Motor neuron (in vitro differentiated cells): ENCODE data around the gene RNF224. TPM values are rescaled to one million over a fixed set of nuclear protein-coding genes. Genes with fewer than 3 reads are reported as not detected.
A peak's percentile ranks its signal among the peaks of the same experiment; 100 is the strongest.

Source experiments
- ATAC-seq, 8 experiments: fragments of 200-7000 bp; cut with Tn5 transposase; replicated peaks in 6 of 8; 2 replicates each; pipeline ENCODE4 v1.8.0; 2021; ENCODE audit warnings: mild to moderate bottlenecking in 8 of 8, moderate library complexity in 8 of 8
- H3K27ac ChIP-seq, 2 donors: fragments of 250-450 bp; sonication (Bioruptor Pico); 2 replicates each; pipeline ENCODE4 v1.9.0; 2021; ENCODE audit warnings: antibody characterized with exemption in 2 of 2, mild to moderate bottlenecking in 2 of 2, moderate library complexity in 1 of 2
- H3K4me1 ChIP-seq, 2 donors: fragments of 250-450 bp; sonication (Bioruptor Pico); replicated peaks in 1 of 2; 2 replicates each; pipeline ENCODE4 v1.6.1; 2021; ENCODE audit warnings: antibody characterized with exemption in 2 of 2, mild to moderate bottlenecking in 2 of 2, moderate library complexity in 1 of 2
- H3K4me3 ChIP-seq, 5 donors: fragments of 250-450 bp; sonication (Bioruptor Pico); 2 replicates each; pipeline ENCODE4 v1.9.0; 2021; ENCODE audit warnings: antibody characterized with exemption in 5 of 5, mild to moderate bottlenecking in 5 of 5, moderate library complexity in 4 of 5
- WGBS, 10 experiments: fragments of 450-650 bp; shearing (Covaris generic); methylation state at CpG; one replicate each; pipeline ENCODE4 v1.0.0; 2022; 5-methylcytosine and 5-hydroxymethylcytosine counted together
- in situ Hi-C, 9 experiments: fragments of 400-800 bp; cut with MboI; loops; one replicate each; pipeline ENCODE4 v1.15.0; 2021; ENCODE audit warnings: low sequenced_read_pairs in 9 of 9, low pct_unique_long_range_greater_than_20kb in 2 of 9; ENCODE audit not compliant: unreplicated experiment in 9 of 9
- total RNA-seq, 8 experiments: library from RNA; unstranded; fragments of 300-600 nt; gene quantifications; 2 replicates each; pipeline versions ENCODE4 v1.2.3 to v1.2.4, GENCODE V29; 2022

Gene RNF224
- total RNA-seq, 8 experiments from 2014 or later, result 0.23 to 1.1 (median 0.46) TPM

DNA sequence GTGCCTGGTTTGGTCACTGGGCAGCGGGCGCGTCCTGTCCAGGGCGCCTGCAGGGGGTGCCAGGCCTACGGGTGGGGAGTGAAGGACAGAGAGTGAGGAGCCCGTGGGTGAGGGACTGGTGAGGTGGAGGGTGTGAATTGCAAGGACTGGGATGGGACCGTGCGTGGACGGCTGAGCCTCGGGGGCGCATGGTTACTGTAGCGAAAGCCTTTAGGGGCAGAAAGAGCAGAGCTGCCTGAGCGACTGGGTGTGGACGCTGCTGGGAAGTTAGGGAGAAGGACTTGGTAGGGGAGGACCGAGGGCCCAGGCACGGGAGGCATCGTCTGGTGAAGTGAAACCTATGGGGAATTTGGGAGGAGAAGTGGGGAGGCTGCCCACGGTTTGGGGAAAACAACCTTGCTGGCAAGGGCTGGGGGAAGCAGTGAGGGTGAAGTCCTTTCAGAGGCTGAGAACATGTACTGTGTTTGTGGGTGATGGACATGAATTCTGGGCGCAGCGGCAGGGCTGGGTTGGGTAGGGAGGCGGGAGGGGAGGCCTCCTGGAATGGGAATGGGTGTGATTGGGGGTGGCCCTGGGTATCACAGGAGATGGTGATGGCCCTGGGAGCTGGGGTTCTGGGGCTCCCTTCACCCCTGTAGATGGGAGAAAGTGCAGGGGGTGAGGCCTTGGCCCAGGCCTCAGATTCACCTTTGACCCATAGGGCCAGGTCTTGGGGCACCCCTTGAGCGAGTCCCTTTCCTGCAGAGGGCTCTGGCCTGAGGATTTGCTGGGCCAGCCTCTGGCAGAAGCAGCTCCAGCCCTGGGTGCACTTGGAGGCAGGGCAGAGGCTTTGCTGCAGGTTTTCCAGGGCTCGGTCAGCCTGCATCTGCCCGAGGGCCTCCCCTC is 48.5 kb downstream of the RNF224 start:
- H3K4me1 ChIP-seq, result peaks cover 12 to 17% of the 10 kb centered on the region in 2 donors
- WGBS, 10 experiments, result 0 to 100% (median 87%) methylated on average over 1 to 8 of the region's 24 CpGs; no CpG with 5 or more reads in 6 of the 10 experiments
- no peak overlapping the region for H3K4me3 ChIP-seq
- no peak overlapping the region for H3K27ac ChIP-seq
- in situ Hi-C loops, result loop anchor here in 2 of 9 experiments (25.0 kb wide), 2 partner anchors 136 to 161 kb away; partner anchors contain the start of genes ENTPD8 (in 1 of the 2), EXD3 (in 1 of the 2) and NOXA1 (in 1 of the 2)
- ATAC-seq, result no peak

DNA sequence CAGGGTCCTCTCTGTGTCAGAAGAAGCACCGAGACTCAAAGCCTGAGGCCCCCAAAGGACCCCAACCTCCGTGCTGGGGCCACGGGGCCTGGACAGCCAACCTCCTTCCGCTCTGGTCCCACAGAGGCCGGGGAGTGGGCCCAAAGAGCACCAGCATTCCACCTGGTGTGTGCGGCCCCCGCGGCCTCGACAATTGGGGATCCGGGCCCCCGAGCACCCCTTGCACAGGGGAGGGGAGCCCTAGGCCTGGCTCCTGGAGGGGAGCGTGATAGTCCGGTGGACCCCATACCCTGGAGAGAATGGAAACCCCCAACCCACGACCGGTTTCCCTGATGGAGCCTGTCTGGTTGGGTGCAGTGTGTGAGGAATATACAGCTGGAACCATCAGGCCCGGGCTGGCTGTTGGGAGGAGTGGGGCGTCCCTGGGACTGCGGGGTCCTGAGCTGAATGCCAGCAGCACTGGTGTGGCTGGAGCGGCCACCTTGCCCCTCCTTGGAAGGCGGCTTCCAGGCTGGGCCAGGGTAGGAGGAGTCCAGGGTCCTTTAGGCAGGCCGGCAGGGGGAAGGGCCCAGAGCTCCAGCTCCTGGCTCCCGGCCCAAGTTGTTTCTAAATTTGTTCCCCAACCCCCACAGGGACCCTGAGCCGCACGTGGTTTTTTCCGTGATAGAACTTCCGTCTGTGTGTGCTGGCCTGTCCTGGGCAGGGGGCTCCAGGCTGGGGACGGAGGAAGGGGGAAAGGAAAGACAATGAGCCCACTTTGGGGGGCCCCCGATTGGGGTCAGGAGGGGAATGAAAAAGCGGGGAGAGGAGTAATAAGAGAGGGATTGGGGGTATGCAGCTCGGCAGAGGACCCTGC is 49.4 kb downstream of the RNF224 start:
- Histone ChIP-seq H3K4me1 (peaks cover 12 to 17% of the 10 kb centered on the region in 2 donors), H3K4me3 (no peak overlapping the region), H3K27ac (peak overlapping the region in 1 of 2 donors; percentile 6)
- 8 to 90% (median 51%) methylated on average over 2 to 5 of the region's 30 CpGs; no CpG with 5 or more reads in 7 of the 10 experiments for WGBS, 10 experiments
- ATAC-seq, result peak; percentile 8 to 53 (median 32)
- in situ Hi-C loops, result loop anchor here in 2 of 9 experiments (25.0 kb wide), 2 partner anchors 136 to 161 kb away; partner anchors contain the start of genes ENTPD8 (in 1 of the 2), EXD3 (in 1 of the 2) and NOXA1 (in 1 of the 2)

DNA sequence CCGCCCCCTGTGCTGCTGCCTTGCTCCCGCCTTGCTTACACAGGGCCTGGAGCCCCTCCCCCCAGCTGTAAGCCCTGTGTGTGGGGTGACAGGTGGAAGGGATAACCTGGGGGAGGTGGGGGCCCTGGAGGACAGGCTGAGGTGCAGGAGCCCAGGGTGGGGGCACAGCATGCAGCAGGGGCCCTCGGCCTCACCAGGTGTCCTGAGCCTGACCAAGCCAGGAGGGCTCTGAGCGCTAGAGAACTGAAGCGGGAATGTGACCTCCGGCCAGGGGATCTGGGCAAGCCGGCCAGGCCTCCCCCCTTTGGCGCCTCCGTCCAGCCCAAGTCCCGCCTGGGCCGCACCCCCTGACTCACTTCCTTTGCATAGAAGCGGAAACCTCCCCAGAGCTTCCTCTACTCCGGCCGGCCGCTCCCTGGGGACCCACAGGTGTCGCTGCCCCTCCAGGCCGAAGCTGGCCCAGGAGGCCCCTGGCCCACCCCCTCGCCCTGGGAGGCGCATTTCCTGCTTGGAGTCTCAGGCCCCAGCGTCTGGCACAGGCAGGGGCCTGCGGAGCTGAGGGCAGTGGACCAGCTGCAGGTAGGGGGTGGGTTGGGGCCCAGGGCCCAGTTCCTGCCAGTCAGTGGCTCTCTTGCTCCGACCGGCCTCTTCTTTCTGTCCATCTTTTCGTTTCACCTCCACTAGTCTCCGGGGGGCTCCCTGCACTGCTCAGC is 50.2 kb downstream of the RNF224 start, which contains the start of gene TOR4A:
Gene TOR4A, plus strand, starts transcription at position 398 of the 713 bp plus-strand sequence. CDS start 964 bp downstream, outside the sequence.
- Histone ChIP-seq H3K4me3 (no peak within 1 kb of the TSS), H3K27ac (peak within 1 kb of the TSS in 1 of 2 donors; percentile 6), H3K4me1 (peaks cover 12 to 17% of the 10 kb centered on the region in 2 donors)
- in situ Hi-C loops, result loop anchor here in 2 of 9 experiments (25.0 kb wide), 2 partner anchors 135 to 160 kb away; partner anchors contain the start of genes ENTPD8 (in 1 of the 2), EXD3 (in 1 of the 2) and NOXA1 (in 1 of the 2)
- peak; percentile 24 to 84 (median 52) for ATAC-seq
- WGBS, 10 experiments, result 40 to 80% methylated on average over 1 to 2 of the region's 25 CpGs; no CpG with 5 or more reads in 8 of the 10 experiments

DNA sequence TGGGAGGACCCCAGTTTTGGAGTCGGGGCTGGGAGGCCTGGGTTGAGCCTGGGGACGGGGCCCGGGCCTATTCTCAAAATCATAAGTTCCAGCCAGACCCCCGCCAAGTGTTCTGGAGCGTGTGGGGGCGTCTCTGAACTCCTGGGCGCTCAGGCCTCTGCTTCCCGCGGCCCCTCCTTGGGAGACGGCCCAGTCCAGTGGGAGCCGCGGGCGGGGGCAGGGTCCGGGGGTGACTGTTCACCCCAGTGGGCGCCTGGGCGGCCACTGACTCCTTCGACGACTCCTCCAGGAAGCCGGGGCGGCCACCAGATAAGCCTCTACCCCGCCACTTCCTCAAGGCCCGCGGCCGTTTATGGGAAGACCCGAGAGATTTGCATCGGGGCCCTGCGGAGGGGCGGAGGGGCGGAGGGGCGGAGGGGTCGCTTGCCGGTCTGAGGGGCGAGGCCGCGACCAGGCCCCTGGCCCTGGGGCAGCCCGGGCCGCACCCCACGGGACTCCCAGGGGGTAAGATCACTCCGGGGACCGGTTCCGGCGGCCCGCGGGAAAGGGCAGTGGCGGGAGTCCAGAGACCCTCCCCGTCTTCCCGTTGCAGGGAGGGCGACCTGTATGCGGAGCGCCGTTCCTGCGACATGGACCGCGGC is 50.9 kb downstream of the RNF224 start:
- no peak overlapping the region for H3K4me3 ChIP-seq
- H3K27ac ChIP-seq, result no peak overlapping the region
- in situ Hi-C loops, result loop anchor here in 2 of 9 experiments (25.0 kb wide), 2 partner anchors 134 to 159 kb away; partner anchors contain the start of genes ENTPD8 (in 1 of the 2), EXD3 (in 1 of the 2) and NOXA1 (in 1 of the 2)
- peaks cover 12 to 17% of the 10 kb centered on the region in 2 donors for H3K4me1 ChIP-seq
- whole genome bisulfite sequencing, 10 experiments, result no CpG with 5 or more reads among the region's 54 CpGs
- ATAC-seq, result peak in 4 of 8 experiments; percentile 1 to 28 (median 15)

Other genes starting within 250 kb of the RNF224 start
- 100 to 1,000 TPM in 2 of 8 experiments, 10 to 100 TPM in 2, 1 to 10 TPM in 4; 1.2 to 273 (median 12.3) TPM for gene PTGDS, start 250.0 kb upstream of the RNF224 start, total RNA-seq
- 1 to 10 TPM in 1 of 8 experiments, under 1 TPM in 7; 0.11 to 1.3 (median 0.73) TPM for gene LCNL1, start 244.5 kb upstream of the RNF224 start, total RNA-seq
- gene PAXX, start 235.1 kb upstream of the RNF224 start, total RNA-seq, result 10 to 100 TPM; 23.4 to 38.4 (median 27.5) TPM
- gene CLIC3, start 230.9 kb upstream of the RNF224 start, total RNA-seq, result 1 to 10 TPM in 1 of 8 experiments, under 1 TPM in 3, not detected in 4; 0.29 to 8.3 (median 0.47) TPM
- gene ABCA2, start 199.3 kb upstream of the RNF224 start, total RNA-seq, result 10 to 100 TPM in 7 of 8 experiments, 1 to 10 TPM in 1; 8.1 to 27.9 (median 18.0) TPM
- 1 to 10 TPM in 1 of 8 experiments, under 1 TPM in 6, not detected in 1; 0.08 to 1.0 (median 0.25) TPM for gene FUT7, start 195.4 kb upstream of the RNF224 start, total RNA-seq
- gene NPDC1, start 181.3 kb upstream of the RNF224 start, total RNA-seq, result 10 to 100 TPM; 19.0 to 61.7 (median 30.5) TPM
- gene ENTPD2, start 173.4 kb upstream of the RNF224 start, total RNA-seq, result 1 to 10 TPM in 1 of 8 experiments, under 1 TPM in 7; 0.13 to 1.3 (median 0.34) TPM
- 10 to 100 TPM in 2 of 8 experiments, 1 to 10 TPM in 4, under 1 TPM in 2; 0.31 to 12.5 (median 6.4) TPM for gene SAPCD2, start 156.9 kb upstream of the RNF224 start, total RNA-seq
- 1 to 10 TPM in 6 of 8 experiments, under 1 TPM in 2; 0.63 to 8.9 (median 4.5) TPM for gene UAP1L1, start 150.0 kb upstream of the RNF224 start, total RNA-seq
- 10 to 100 TPM; 28.6 to 89.3 (median 50.3) TPM for gene MAN1B1, start 140.5 kb upstream of the RNF224 start, total RNA-seq
- gene DPP7, start 112.8 kb upstream of the RNF224 start, total RNA-seq, result 100 to 1,000 TPM in 3 of 8 experiments, 10 to 100 TPM in 5; 14.2 to 233 (median 56.1) TPM
- gene GRIN1, start 88.3 kb upstream of the RNF224 start, total RNA-seq, result 1 to 10 TPM in 4 of 8 experiments, under 1 TPM in 4; 0.20 to 6.0 (median 1.2) TPM
- gene LRRC26, start 57.5 kb upstream of the RNF224 start, total RNA-seq, result under 1 TPM in 3 of 8 experiments, not detected in 5; 0.17 to 1.00 (median 0.43) TPM
- gene TMEM210, start 55.4 kb upstream of the RNF224 start, total RNA-seq, result not detected
- gene ANAPC2, start 38.9 kb upstream of the RNF224 start, total RNA-seq, result 10 to 100 TPM; 11.9 to 43.3 (median 20.0) TPM
- gene SSNA1, start 38.8 kb upstream of the RNF224 start, total RNA-seq, result 10 to 100 TPM; 28.2 to 50.7 (median 44.5) TPM
- gene TPRN, start 26.8 kb upstream of the RNF224 start, total RNA-seq, result 10 to 100 TPM in 4 of 8 experiments, 1 to 10 TPM in 4; 5.9 to 79.6 (median 10.6) TPM
- 10 to 100 TPM; 20.0 to 31.7 (median 26.4) TPM for gene TMEM203, start 21.9 kb upstream of the RNF224 start, total RNA-seq
- 10 to 100 TPM in 2 of 8 experiments, 1 to 10 TPM in 6; 5.1 to 25.3 (median 8.6) TPM for gene NDOR1, start 21.8 kb upstream of the RNF224 start, total RNA-seq
- gene RNF208, start 5.3 kb upstream of the RNF224 start, total RNA-seq, result 1 to 10 TPM in 7 of 8 experiments, under 1 TPM in 1; 0.41 to 7.0 (median 3.0) TPM
- gene CYSRT1, start 2.3 kb upstream of the RNF224 start, total RNA-seq, result 1 to 10 TPM; 1.2 to 4.7 (median 1.3) TPM
- under 1 TPM in 6 of 8 experiments, not detected in 2; 0.11 to 0.49 (median 0.20) TPM for gene SLC34A3, start 3.4 kb downstream of the RNF224 start, total RNA-seq
- gene TUBB4B, start 13.8 kb downstream of the RNF224 start, total RNA-seq, result 100 to 1,000 TPM in 5 of 8 experiments, 10 to 100 TPM in 3; 57.6 to 372 (median 151) TPM
- gene STPG3, start 23.8 kb downstream of the RNF224 start, total RNA-seq, result 1 to 10 TPM in 3 of 8 experiments, under 1 TPM in 2, not detected in 3; 0.42 to 1.4 (median 1.3) TPM
- 10 to 100 TPM; 22.8 to 38.4 (median 34.5) TPM for gene NELFB, start 27.8 kb downstream of the RNF224 start, total RNA-seq
- 10 to 100 TPM in 2 of 8 experiments, 1 to 10 TPM in 1, under 1 TPM in 5; 0.11 to 14.2 (median 0.71) TPM for gene TOR4A, start 50.2 kb downstream of the RNF224 start, total RNA-seq
- 10 to 100 TPM in 1 of 8 experiments, 1 to 10 TPM in 5, under 1 TPM in 1, not detected in 1; 1.00 to 20.5 (median 3.4) TPM for gene NRARP, start 74.8 kb downstream of the RNF224 start, total RNA-seq
- gene EXD3, start 195.7 kb downstream of the RNF224 start, total RNA-seq, result 10 to 100 TPM in 3 of 8 experiments, 1 to 10 TPM in 5; 3.2 to 14.8 (median 9.6) TPM
- 1 to 10 TPM in 2 of 8 experiments, under 1 TPM in 6; 0.13 to 2.1 (median 0.32) TPM for gene NOXA1, start 195.9 kb downstream of the RNF224 start, total RNA-seq
- gene ENTPD8, start 213.9 kb downstream of the RNF224 start, total RNA-seq, result under 1 TPM in 6 of 8 experiments, not detected in 2; 0.08 to 0.52 (median 0.21) TPM
- 100 to 1,000 TPM in 1 of 8 experiments, 10 to 100 TPM in 7; 18.0 to 116 (median 26.2) TPM for gene NSMF, start 231.8 kb downstream of the RNF224 start, total RNA-seq